ENCODE measurements around the gene AKAP9.
A peak's percentile ranks its signal among the peaks of the same experiment; 100 is the strongest.

AKAP9 gene

GRCh38 chr7:92051655-92052054, 111.0 kb downstream of the AKAP9 start:
- H3K4me2 ChIP-seq, result 0 out of 22 replicates have a peak overlapping the region, but pooled peaks of 1 of the 11 experiments have one; percentile 16
- peaks cover 0 to 10% (median 9%) of the 10 kb centered on the region in 11 experiments; a peak in 5 of 22 replicates for H3K9me3 ChIP-seq (replicated peaks in 1 of 11)
- TF ChIP-seq Cebpa-rat (IDR thresholded peaks at IDR 0.05), result no peak
- peaks cover 9 to 29% (median 15%) of the 10 kb centered on the region in 10 experiments; a peak in 18 of 20 replicates for H3K4me1 ChIP-seq
- H3K9ac ChIP-seq, result no peak overlapping the region
- H3K4me3 ChIP-seq, result no peak overlapping the region
- no peaks in the 10 kb centered on the region; a peak in 1 of 22 replicates for H4K20me1 ChIP-seq
- peaks cover 42 to 73% (median 65%) of the 10 kb centered on the region in 11 experiments for H3K36me3 ChIP-seq
- no peaks in the 10 kb centered on the region for H3K27me3 ChIP-seq
- H3K27ac ChIP-seq, result no peak overlapping the region

GRCh38 chr7:92052159-92052558, 111.5 kb downstream of the AKAP9 start:
- Histone ChIP-seq H3K36me3 (peaks cover 37 to 68% (median 60%) of the 10 kb centered on the region in 11 experiments), H3K27me3 (no peaks in the 10 kb centered on the region), H3K9ac (no peak overlapping the region), H3K9me3 (replicated peaks in 1 of 11) (peaks cover 0 to 10% (median 9%) of the 10 kb centered on the region in 11 experiments; a peak in 5 of 22 replicates), H3K4me1 (peaks cover 10 to 34% (median 18%) of the 10 kb centered on the region in 10 experiments), H3K4me2 (peak overlapping the region in 2 of 11 experiments; percentile 2 to 16; a peak in 3 of 22 replicates), H3K27ac (no peak overlapping the region), H3K4me3 (no peak overlapping the region), H4K20me1 (no peaks in the 10 kb centered on the region; a peak in 2 of 22 replicates)
- no peak for TF ChIP-seq Cebpa-rat (IDR thresholded peaks at IDR 0.05)

GRCh38 chr7:92052684-92053083, 112.0 kb downstream of the AKAP9 start:
- no peaks in the 10 kb centered on the region for H3K27me3 ChIP-seq
- peaks cover 15 to 39% (median 23%) of the 10 kb centered on the region in 10 experiments for H3K4me1 ChIP-seq
- H3K4me2 ChIP-seq, result peak overlapping the region in 6 of 11 experiments; percentile 2 to 39 (median 18); a peak in 7 of 22 replicates
- H4K20me1 ChIP-seq, result no peaks in the 10 kb centered on the region; a peak in 2 of 22 replicates
- no peak overlapping the region for H3K4me3 ChIP-seq
- H3K9ac ChIP-seq, result no peak overlapping the region
- TF ChIP-seq Cebpa-rat (IDR thresholded peaks at IDR 0.05), result no peak
- peaks cover 34 to 63% (median 55%) of the 10 kb centered on the region in 11 experiments; a peak in 21 of 22 replicates for H3K36me3 ChIP-seq
- no peak overlapping the region for H3K27ac ChIP-seq
- H3K9me3 ChIP-seq (replicated peaks in 1 of 11), result peaks cover 0 to 10% (median 9%) of the 10 kb centered on the region in 11 experiments; a peak in 5 of 22 replicates

GRCh38 chr7:92053312-92053711, 112.7 kb downstream of the AKAP9 start:
- TF ChIP-seq Cebpa-rat (IDR thresholded peaks at IDR 0.05), result no peak
- Histone ChIP-seq H3K27me3 (no peaks in the 10 kb centered on the region), H3K36me3 (peaks cover 33 to 60% (median 50%) of the 10 kb centered on the region in 11 experiments; a peak in 21 of 22 replicates), H3K9ac (no peak overlapping the region), H3K9me3 (replicated peaks in 1 of 11) (peaks cover 0 to 10% (median 7%) of the 10 kb centered on the region in 11 experiments; a peak in 5 of 22 replicates), H3K4me3 (no peak overlapping the region), H3K4me2 (peak overlapping the region in 3 of 11 experiments; percentile 4 to 31 (median 25); a peak in 4 of 22 replicates), H3K4me1 (peaks cover 19 to 45% (median 29%) of the 10 kb centered on the region in 10 experiments), H4K20me1 (no peaks in the 10 kb centered on the region; a peak in 2 of 22 replicates), H3K27ac (no peak overlapping the region)

GRCh38 chr7:92056286-92056685, 115.6 kb downstream of the AKAP9 start:
- Histone ChIP-seq H3K27me3 (no peaks in the 10 kb centered on the region), H3K4me3 (no peak overlapping the region), H3K4me1 (peaks cover 27 to 72% (median 50%) of the 10 kb centered on the region in 10 experiments), H3K36me3 (peaks cover 7 to 31% (median 20%) of the 10 kb centered on the region in 11 experiments; a peak in 20 of 22 replicates), H3K4me2 (peak overlapping the region in 4 of 11 experiments; percentile 11 to 90 (median 75); a peak in 7 of 22 replicates), H4K20me1 (no peaks in the 10 kb centered on the region; a peak in 2 of 22 replicates), H3K27ac (peak overlapping the region in 6 of 11 experiments; percentile 25 to 91 (median 88); a peak in 7 of 22 replicates), H3K9me3 (replicated peaks in 1 of 11) (no peaks in the 10 kb centered on the region), H3K9ac (no peak overlapping the region)
- no peak for TF ChIP-seq Cebpa-rat (IDR thresholded peaks at IDR 0.05)

GRCh38 chr7:92057375-92057774, 116.7 kb downstream of the AKAP9 start:
- peak overlapping the region in 9 of 11 experiments; percentile 65 to 91 (median 87); a peak in 18 of 22 replicates for H3K27ac ChIP-seq
- H3K9ac ChIP-seq, result peak overlapping the region in 7 of 11 experiments; percentile 26 to 72 (median 65); a peak in 12 of 22 replicates
- H3K4me1 ChIP-seq, result peaks cover 23 to 71% (median 50%) of the 10 kb centered on the region in 10 experiments
- no peak for TF ChIP-seq Cebpa-rat (IDR thresholded peaks at IDR 0.05)
- no peaks in the 10 kb centered on the region; a peak in 2 of 22 replicates for H4K20me1 ChIP-seq
- H3K4me3 ChIP-seq, result peak overlapping the region in 2 of 10 experiments; percentile 40 to 44; a peak in 4 of 20 replicates
- H3K9me3 ChIP-seq (replicated peaks in 1 of 11), result no peaks in the 10 kb centered on the region
- no peaks in the 10 kb centered on the region for H3K27me3 ChIP-seq
- H3K36me3 ChIP-seq, result peaks cover 10 to 34% (median 21%) of the 10 kb centered on the region in 11 experiments; a peak in 21 of 22 replicates
- H3K4me2 ChIP-seq, result peak overlapping the region; percentile 66 to 90 (median 74)

- Histone ChIP-seq H4K20me1 (no peaks in the 10 kb centered on the region; a peak in 2 of 22 replicates), H3K9me3 (replicated peaks in 1 of 11) (no peaks in the 10 kb centered on the region), H3K4me3 (peak overlapping the region in 4 of 10 experiments; percentile 37 to 45 (median 42); a peak in 7 of 20 replicates), H3K4me1 (peaks cover 19 to 64% (median 45%) of the 10 kb centered on the region in 10 experiments), H3K36me3 (peaks cover 9 to 37% (median 24%) of the 10 kb centered on the region in 11 experiments; a peak in 21 of 22 replicates), H3K4me2 (peak overlapping the region; percentile 66 to 90 (median 74); a peak in 19 of 22 replicates), H3K9ac (peak overlapping the region in 8 of 11 experiments; percentile 24 to 72 (median 65); a peak in 8 of 22 replicates), H3K27me3 (no peaks in the 10 kb centered on the region), H3K27ac (peak overlapping the region in 10 of 11 experiments; percentile 3 to 91 (median 87); a peak in 19 of 22 replicates)
- TF ChIP-seq Cebpa-rat (IDR thresholded peaks at IDR 0.05), result peak in 1 of 11 experiments; percentile 49; a peak in 1 of 22 replicates
Measured at GRCh38 chr7:92058040-92058439, 117.4 kb downstream of the AKAP9 start.

GRCh38 chr7:92058899-92059298, 118.2 kb downstream of the AKAP9 start:
- H3K9ac ChIP-seq, result peak overlapping the region in 9 of 11 experiments; percentile 24 to 72 (median 65); a peak in 10 of 22 replicates
- no peak for TF ChIP-seq Cebpa-rat (IDR thresholded peaks at IDR 0.05)
- H3K27me3 ChIP-seq, result no peaks in the 10 kb centered on the region
- H3K27ac ChIP-seq, result peak overlapping the region in 10 of 11 experiments; percentile 3 to 91 (median 87); a peak in 19 of 22 replicates
- no peaks in the 10 kb centered on the region for H3K9me3 ChIP-seq (replicated peaks in 1 of 11)
- peaks cover 15 to 59% (median 42%) of the 10 kb centered on the region in 10 experiments for H3K4me1 ChIP-seq
- peak overlapping the region; percentile 66 to 90 (median 74); a peak in 17 of 22 replicates for H3K4me2 ChIP-seq
- H4K20me1 ChIP-seq, result no peaks in the 10 kb centered on the region; a peak in 2 of 22 replicates
- peak overlapping the region in 4 of 10 experiments; percentile 12 to 45 (median 42); a peak in 6 of 20 replicates for H3K4me3 ChIP-seq
- H3K36me3 ChIP-seq, result peaks cover 11 to 38% (median 24%) of the 10 kb centered on the region in 11 experiments; a peak in 20 of 22 replicates
